ENCODE data around the gene AGO4.
A peak's percentile ranks its signal among the peaks of the same experiment; 100 is the strongest.

Gene AGO4

GRCh38 chr1:35807614-35808449, at the start of gene AGO4:
AGO4 (plus strand) TSS chr1:35808016; CDS start chr1:35808417, 401 bp downstream.
- no peak for TF ChIP-seq CTCF (IDR thresholded peaks at IDR 0.05; ENCODE audit: low read depth, low read length)
- peak within 1 kb of the TSS; percentile 78 to 79 for H3K4me3 ChIP-seq (replicated peaks in 1 of 2; ENCODE audit: low read depth in 2 of 2, low read length in 2 of 2)
- peak; percentile 55 to 62 for DNase-seq (ENCODE audit: low read depth in 2 of 2)

GRCh38 chr1:35762141-35762540, 45.7 kb upstream of the AGO4 start:
- no peak overlapping the region for H3K4me3 ChIP-seq (replicated peaks in 1 of 2; ENCODE audit: low read depth in 2 of 2, low read length in 2 of 2)
- DNase-seq (ENCODE audit: low read depth in 2 of 2) = no peak
- no peak for TF ChIP-seq CTCF (IDR thresholded peaks at IDR 0.05; ENCODE audit: low read depth, low read length)

- TF ChIP-seq CTCF (IDR thresholded peaks at IDR 0.05; ENCODE audit: low read depth, low read length) = no peak
- H3K4me3 ChIP-seq (replicated peaks in 1 of 2; ENCODE audit: low read depth in 2 of 2, low read length in 2 of 2) = no peak overlapping the region
- peak; percentile 5 to 9 for DNase-seq (ENCODE audit: low read depth in 2 of 2)
These were observed 44.6 kb upstream of the AGO4 start for GRCh38 chr1:35763201-35763600.

GRCh38 chr1:35764283-35764682, 43.5 kb upstream of the AGO4 start:
- no peak for TF ChIP-seq CTCF (IDR thresholded peaks at IDR 0.05; ENCODE audit: low read depth, low read length)
- no peak overlapping the region for H3K4me3 ChIP-seq (replicated peaks in 1 of 2; ENCODE audit: low read depth in 2 of 2, low read length in 2 of 2)
- no peak for DNase-seq (ENCODE audit: low read depth in 2 of 2)

GRCh38 chr1:35768350-35769187, 39.2 kb upstream of the AGO4 start:
- H3K4me3 ChIP-seq (replicated peaks in 1 of 2; ENCODE audit: low read depth in 2 of 2, low read length in 2 of 2) = peak overlapping the region; percentile 77 to 81
- DNase-seq (ENCODE audit: low read depth in 2 of 2) = peak; percentile 8 to 15
- TF ChIP-seq CTCF (IDR thresholded peaks at IDR 0.05; ENCODE audit: low read depth, low read length) = no peak

GRCh38 chr1:35769188-35769758, 38.5 kb upstream of the AGO4 start:
- peak; percentile 82 to 89 for DNase-seq (ENCODE audit: low read depth in 2 of 2)
- peak overlapping the region; percentile 77 to 81 for H3K4me3 ChIP-seq (replicated peaks in 1 of 2; ENCODE audit: low read depth in 2 of 2, low read length in 2 of 2)
- peak; percentile 28 for TF ChIP-seq CTCF (IDR thresholded peaks at IDR 0.05; ENCODE audit: low read depth, low read length)

Measured in cardiac fibroblast (primary cell).